NB4 (cell line): Measurements from ENCODE around the gene SLC46A1.

Experiments
- DNase-seq: peaks from one replicate; pipeline ENCODE4 v3.0.0; 2010; ENCODE audit warnings: low read depth
- H3K4me3 ChIP-seq: one replicate; pipeline ENCODE4 v1.5.1; 2011; ENCODE audit warnings: mild to moderate bottlenecking, low read depth, low read length, moderate library complexity
- CTCF ChIP-seq: IDR thresholded peaks from one replicate; pipeline ENCODE4 v1.5.1; 2012; ENCODE audit warnings: low read depth, low read length
- MAX ChIP-seq: IDR thresholded peaks from 2 replicates; pipeline ENCODE4 v1.6.1; 2011; ENCODE audit warnings: low read depth, low read length
- MYC ChIP-seq: IDR thresholded peaks from 2 replicates; pipeline ENCODE4 v1.6.1; 2011; ENCODE audit warnings: low read depth, low read length
- POLR2A ChIP-seq: IDR thresholded peaks from 2 replicates; pipeline ENCODE4 v1.6.1; 2011; ENCODE audit warnings: mild to moderate bottlenecking; ENCODE audit not compliant: insufficient read length; ENCODE audit errors: extremely low read depth

Gene SLC46A1

GRCh38 chr17:28390984-28391383 is 15.0 kb downstream of the SLC46A1 start:
- TF ChIP-seq CTCF: no peak
- no peak for TF ChIP-seq POLR2A
- TF ChIP-seq MYC: no peak
- no peak for TF ChIP-seq MAX
- no peak overlapping the region for H3K4me3 ChIP-seq
- DNase-seq: no peak

DNA sequence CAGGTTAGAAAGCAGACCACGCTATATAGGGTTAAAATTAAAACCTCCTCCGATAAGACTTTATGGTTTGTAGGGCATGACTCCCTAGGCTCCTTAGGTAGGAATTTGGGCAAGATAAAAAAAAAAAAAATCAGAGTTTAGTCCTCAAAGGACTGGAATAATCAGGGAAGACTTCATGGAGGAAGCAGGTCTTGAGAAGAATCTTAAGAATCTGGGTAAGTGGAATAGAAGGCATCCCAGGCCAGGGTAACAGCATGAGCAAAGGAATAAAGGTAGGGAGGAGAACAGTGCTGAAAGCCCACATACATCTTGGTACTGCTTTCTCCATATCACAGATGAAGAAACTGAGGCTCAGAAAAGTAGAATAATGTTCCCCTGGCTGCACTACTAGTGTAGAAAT is 15.4 kb downstream of the SLC46A1 start:
- no peak overlapping the region for H3K4me3 ChIP-seq
- no peak for DNase-seq
- TF ChIP-seq MAX (no peak), CTCF (no peak), MYC (no peak), POLR2A (no peak)

- TF ChIP-seq POLR2A: no peak
- no peak for TF ChIP-seq MYC
- TF ChIP-seq MAX: no peak
- no peak for TF ChIP-seq CTCF
- H3K4me3 ChIP-seq: no peak overlapping the region
- DNase-seq: no peak
Observed at GRCh38 chr17:28390141-28390540, 15.9 kb downstream of the SLC46A1 start.

GRCh38 chr17:28388106-28388505 is 17.9 kb downstream of the SLC46A1 start:
- H3K4me3 ChIP-seq: no peak overlapping the region
- DNase-seq: no peak
- TF ChIP-seq POLR2A: no peak
- no peak for TF ChIP-seq MYC
- no peak for TF ChIP-seq MAX
- TF ChIP-seq CTCF: no peak

DNA sequence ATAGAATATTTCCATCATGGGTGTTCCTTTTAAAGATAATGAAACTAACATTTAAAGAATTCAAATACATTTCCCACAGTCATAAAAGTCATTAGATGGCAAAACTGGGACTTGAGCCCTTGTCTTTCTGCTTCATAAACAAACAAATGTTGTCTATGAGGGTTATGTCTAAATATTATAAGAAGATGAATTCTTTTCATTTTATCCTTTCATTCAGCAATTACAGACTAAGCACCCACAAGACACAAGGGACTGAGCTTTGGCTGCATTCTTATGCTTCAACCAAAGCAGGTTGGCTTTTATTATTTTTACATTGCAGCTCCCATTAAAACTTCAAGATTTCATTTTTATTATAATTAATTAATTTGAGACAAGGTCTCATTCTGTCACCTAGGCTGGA is 19.6 kb downstream of the SLC46A1 start:
- TF ChIP-seq POLR2A (no peak), MYC (no peak), CTCF (no peak), MAX (no peak)
- H3K4me3 ChIP-seq: no peak overlapping the region
- DNase-seq: no peak

DNA sequence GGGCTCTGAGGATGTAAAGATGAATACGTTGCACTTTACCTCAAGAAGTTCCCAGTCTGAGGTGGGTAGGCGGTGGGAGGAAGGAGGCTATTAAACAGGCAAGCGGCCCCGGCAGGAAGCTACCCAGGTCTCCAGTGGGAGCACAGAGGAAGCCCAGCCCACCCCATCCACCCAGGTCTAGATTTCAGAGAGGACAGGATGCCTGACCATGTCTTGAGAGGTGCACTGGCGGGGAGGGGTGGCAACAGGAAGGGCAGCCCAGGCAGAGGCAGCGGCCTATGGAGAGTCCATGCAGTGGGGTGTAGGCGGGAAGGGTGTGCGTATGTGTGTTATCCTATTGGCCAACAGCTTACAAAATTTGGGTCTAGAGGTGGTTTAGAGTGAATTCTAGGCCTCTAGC is 20.6 kb downstream of the SLC46A1 start:
- H3K4me3 ChIP-seq: no peak overlapping the region
- TF ChIP-seq CTCF (no peak), POLR2A (no peak), MAX (no peak), MYC (no peak)
- DNase-seq: no peak
